ENCODE data around the gene COL1A2.

The COL1A2 gene

GRCh38 chr7:94355454-94355853 is 39.2 kb upstream of the COL1A2 start:
- Histone ChIP-seq H3K27ac (ENCODE audit: low read length) (no peak overlapping the region), H3K4me2 (ENCODE audit: insufficient read depth, low read length) (no peak overlapping the region), H2AFZ (ENCODE audit: low read depth, low read length) (no peak overlapping the region), H3K4me3 (ENCODE audit: low read depth in 1 of 2, low read length in 2 of 2) (no peak overlapping the region), H3K4me1 (ENCODE audit: insufficient read depth, low read length) (no peaks in the 10 kb centered on the region), H3K9ac (ENCODE audit: low read depth, low read length) (no peak overlapping the region), H3K9me3 (ENCODE audit: insufficient read depth, low read length, severe bottlenecking) (no peaks in the 10 kb centered on the region), H3K79me2 (ENCODE audit: insufficient read depth, low read length) (no peaks in the 10 kb centered on the region), H3K27me3 (ENCODE audit: insufficient read depth, low read length, poor library complexity) (no peaks in the 10 kb centered on the region), H4K20me1 (ENCODE audit: insufficient read depth, low read length) (no peaks in the 10 kb centered on the region), H3K36me3 (ENCODE audit: insufficient read depth, low read length) (no peaks in the 10 kb centered on the region)
- TF ChIP-seq CTCF (IDR thresholded peaks at IDR 0.05; ENCODE audit: borderline replicate concordance, extremely low read depth, low read length, poor library complexity, severe bottlenecking) (no peak), EZH2 (IDR thresholded peaks at IDR 0.05; ENCODE audit: borderline replicate concordance, low read depth, low read length, severe bottlenecking) (no peak)
- no peak for DNase-seq
- ATAC-seq (ENCODE audit: insufficient read depth, low read depth) = no peak

DNA sequence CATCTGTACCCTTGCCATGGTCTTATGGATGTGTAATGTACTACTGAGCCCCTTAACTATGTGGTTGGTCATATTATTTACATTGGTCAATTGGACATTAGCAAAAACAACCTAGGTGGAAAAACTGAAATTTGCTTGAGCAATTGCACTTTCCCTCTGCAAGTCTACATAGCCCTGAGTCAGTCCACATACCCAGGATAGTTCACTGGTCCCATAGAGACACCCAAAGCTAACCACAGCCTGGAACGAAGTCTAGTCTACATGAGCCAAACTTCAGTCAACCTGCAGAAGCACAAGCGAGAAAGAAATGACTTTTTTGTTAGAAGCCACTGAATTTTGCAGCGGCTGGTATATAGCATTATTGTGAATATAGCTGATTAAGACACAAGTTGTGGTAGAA is 37.6 kb upstream of the COL1A2 start:
- no peak for ATAC-seq (ENCODE audit: insufficient read depth, low read depth)

GRCh38 chr7:94360926-94361325 is 33.8 kb upstream of the COL1A2 start:
- H3K79me2 ChIP-seq (ENCODE audit: insufficient read depth, low read length) = no peaks in the 10 kb centered on the region
- no peaks in the 10 kb centered on the region for H3K27me3 ChIP-seq (ENCODE audit: insufficient read depth, low read length, poor library complexity)
- no peak overlapping the region for H3K27ac ChIP-seq (ENCODE audit: low read length)
- no peak for TF ChIP-seq CTCF (IDR thresholded peaks at IDR 0.05; ENCODE audit: borderline replicate concordance, extremely low read depth, low read length, poor library complexity, severe bottlenecking)
- TF ChIP-seq EZH2 (IDR thresholded peaks at IDR 0.05; ENCODE audit: borderline replicate concordance, low read depth, low read length, severe bottlenecking) = no peak
- no peak overlapping the region for H3K4me3 ChIP-seq (ENCODE audit: low read depth in 1 of 2, low read length in 2 of 2)
- H3K9me3 ChIP-seq (ENCODE audit: insufficient read depth, low read length, severe bottlenecking) = no peaks in the 10 kb centered on the region
- H3K36me3 ChIP-seq (ENCODE audit: insufficient read depth, low read length) = no peaks in the 10 kb centered on the region
- H4K20me1 ChIP-seq (ENCODE audit: insufficient read depth, low read length) = no peaks in the 10 kb centered on the region
- no peaks in the 10 kb centered on the region for H3K4me1 ChIP-seq (ENCODE audit: insufficient read depth, low read length)
- no peak for ATAC-seq (ENCODE audit: insufficient read depth, low read depth)
- no peak for DNase-seq
- H3K4me2 ChIP-seq (ENCODE audit: insufficient read depth, low read length) = no peak overlapping the region
- no peak overlapping the region for H2AFZ ChIP-seq (ENCODE audit: low read depth, low read length)
- no peak overlapping the region for H3K9ac ChIP-seq (ENCODE audit: low read depth, low read length)

More for the DNA sequence above, 37.6 kb upstream of the COL1A2 start:
- H3K4me1 ChIP-seq (ENCODE audit: insufficient read depth, low read length) = no peaks in the 10 kb centered on the region
- no peak overlapping the region for H3K9ac ChIP-seq (ENCODE audit: low read depth, low read length)
- no peaks in the 10 kb centered on the region for H3K27me3 ChIP-seq (ENCODE audit: insufficient read depth, low read length, poor library complexity)
- H2AFZ ChIP-seq (ENCODE audit: low read depth, low read length) = no peak overlapping the region
- H3K4me2 ChIP-seq (ENCODE audit: insufficient read depth, low read length) = no peak overlapping the region
- H4K20me1 ChIP-seq (ENCODE audit: insufficient read depth, low read length) = no peaks in the 10 kb centered on the region
- TF ChIP-seq EZH2 (IDR thresholded peaks at IDR 0.05; ENCODE audit: borderline replicate concordance, low read depth, low read length, severe bottlenecking) = no peak
- no peak for TF ChIP-seq CTCF (IDR thresholded peaks at IDR 0.05; ENCODE audit: borderline replicate concordance, extremely low read depth, low read length, poor library complexity, severe bottlenecking)
- H3K79me2 ChIP-seq (ENCODE audit: insufficient read depth, low read length) = no peaks in the 10 kb centered on the region
- no peaks in the 10 kb centered on the region for H3K36me3 ChIP-seq (ENCODE audit: insufficient read depth, low read length)
- no peak overlapping the region for H3K27ac ChIP-seq (ENCODE audit: low read length)
- no peaks in the 10 kb centered on the region for H3K9me3 ChIP-seq (ENCODE audit: insufficient read depth, low read length, severe bottlenecking)
- H3K4me3 ChIP-seq (ENCODE audit: low read depth in 1 of 2, low read length in 2 of 2) = no peak overlapping the region
- no peak for DNase-seq

GRCh38 chr7:94362276-94362675 is 32.4 kb upstream of the COL1A2 start:
- Histone ChIP-seq H3K79me2 (ENCODE audit: insufficient read depth, low read length) (no peaks in the 10 kb centered on the region), H2AFZ (ENCODE audit: low read depth, low read length) (no peak overlapping the region), H3K9ac (ENCODE audit: low read depth, low read length) (no peak overlapping the region), H3K36me3 (ENCODE audit: insufficient read depth, low read length) (no peaks in the 10 kb centered on the region), H3K27ac (ENCODE audit: low read length) (no peak overlapping the region), H3K4me3 (ENCODE audit: low read depth in 1 of 2, low read length in 2 of 2) (no peak overlapping the region), H4K20me1 (ENCODE audit: insufficient read depth, low read length) (no peaks in the 10 kb centered on the region), H3K9me3 (ENCODE audit: insufficient read depth, low read length, severe bottlenecking) (no peaks in the 10 kb centered on the region), H3K4me2 (ENCODE audit: insufficient read depth, low read length) (no peak overlapping the region), H3K4me1 (ENCODE audit: insufficient read depth, low read length) (no peaks in the 10 kb centered on the region), H3K27me3 (ENCODE audit: insufficient read depth, low read length, poor library complexity) (no peaks in the 10 kb centered on the region)
- TF ChIP-seq CTCF (IDR thresholded peaks at IDR 0.05; ENCODE audit: borderline replicate concordance, extremely low read depth, low read length, poor library complexity, severe bottlenecking) (no peak), EZH2 (IDR thresholded peaks at IDR 0.05; ENCODE audit: borderline replicate concordance, low read depth, low read length, severe bottlenecking) (no peak)
- no peak for DNase-seq
- ATAC-seq (ENCODE audit: insufficient read depth, low read depth) = no peak
